Renal cortex interstitium (tissue), 15 donors: Measurements from ENCODE around the gene SH3GL1. TPM values are rescaled to one million over a fixed set of nuclear protein-coding genes. Genes with fewer than 3 reads are reported as not detected.

Experiments
- DNase-seq, 11 donors: peaks; one replicate each; pipeline ENCODE4 v3.0.0-alpha.2; 2013; ENCODE audit warnings: low read depth in 9 of 11, low spot score in 4 of 11; ENCODE audit errors: extremely low read depth in 1 of 11
- long read RNA-seq, 16 experiments: transcript quantifications; one replicate each; lab custom pipeline, GENCODE V29; 2026
- polyA plus RNA-seq, 3 donors: library from polyadenylated mRNA; unstranded; fragments of 120-200 nt; gene quantifications; one replicate each; pipeline ENCODE4 v1.2.1, GENCODE V29; 2013; ENCODE audit not compliant: insufficient read length in 3 of 3

The SH3GL1 gene, protein sequence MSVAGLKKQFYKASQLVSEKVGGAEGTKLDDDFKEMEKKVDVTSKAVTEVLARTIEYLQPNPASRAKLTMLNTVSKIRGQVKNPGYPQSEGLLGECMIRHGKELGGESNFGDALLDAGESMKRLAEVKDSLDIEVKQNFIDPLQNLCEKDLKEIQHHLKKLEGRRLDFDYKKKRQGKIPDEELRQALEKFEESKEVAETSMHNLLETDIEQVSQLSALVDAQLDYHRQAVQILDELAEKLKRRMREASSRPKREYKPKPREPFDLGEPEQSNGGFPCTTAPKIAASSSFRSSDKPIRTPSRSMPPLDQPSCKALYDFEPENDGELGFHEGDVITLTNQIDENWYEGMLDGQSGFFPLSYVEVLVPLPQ
- polyA plus RNA-seq = 10 to 100 TPM; 54.5 to 80.5 (median 73.3) TPM
- long read RNA-seq, donor 1, transcript SH3GL1-201 (10 exons, 2,516 nt) = major isoform, 12 of 12 reads
- long read RNA-seq, donor 1, partial matches to known transcripts = 0 of 12 reads
- long read RNA-seq, donor 1, other reads (novel, unspliced or antisense) = 0 of 12 reads
- long read RNA-seq, donor 2, transcript SH3GL1-201 (10 exons, 2,516 nt) = major isoform, 9 of 29 reads
- long read RNA-seq, donor 2, partial matches to known transcripts = 14 of 29 reads
- long read RNA-seq, donor 2, other reads (novel, unspliced or antisense) = 6 of 29 reads
- long read RNA-seq, donor 3, transcript SH3GL1-201 (10 exons, 2,516 nt) = major isoform, 25 of 25 reads
- long read RNA-seq, donor 3, partial matches to known transcripts = 0 of 25 reads
- long read RNA-seq, donor 3, other reads (novel, unspliced or antisense) = 0 of 25 reads
- long read RNA-seq, donor 4, transcript SH3GL1-201 (10 exons, 2,516 nt) = major isoform, 21 of 21 reads
- long read RNA-seq, donor 4, partial matches to known transcripts = 0 of 21 reads
- long read RNA-seq, donor 4, other reads (novel, unspliced or antisense) = 0 of 21 reads
- long read RNA-seq, donor 5 = 0 reads
- long read RNA-seq, donor 6, transcript SH3GL1-201 (10 exons, 2,516 nt) = major isoform, 18 of 18 reads
- long read RNA-seq, donor 6, partial matches to known transcripts = 0 of 18 reads
- long read RNA-seq, donor 6, other reads (novel, unspliced or antisense) = 0 of 18 reads
- long read RNA-seq, donor 7, transcript SH3GL1-201 (10 exons, 2,516 nt) = major isoform, 13 of 13 reads
- long read RNA-seq, donor 7, partial matches to known transcripts = 0 of 13 reads
- long read RNA-seq, donor 7, other reads (novel, unspliced or antisense) = 0 of 13 reads
- long read RNA-seq, donor 8 = 0 reads
- long read RNA-seq, donor 9, transcript SH3GL1-201 (10 exons, 2,516 nt) = major isoform, 16 of 21 reads
- long read RNA-seq, donor 9, partial matches to known transcripts = 5 of 21 reads
- long read RNA-seq, donor 9, other reads (novel, unspliced or antisense) = 0 of 21 reads
- long read RNA-seq, donor 10, transcript SH3GL1-201 (10 exons, 2,516 nt) = major isoform, 21 of 21 reads
- long read RNA-seq, donor 10, partial matches to known transcripts = 0 of 21 reads
- long read RNA-seq, donor 10, other reads (novel, unspliced or antisense) = 0 of 21 reads
- long read RNA-seq, donor 11, transcript SH3GL1-201 (10 exons, 2,516 nt) = major isoform, 10 of 11 reads
- long read RNA-seq, donor 11, partial matches to known transcripts = 0 of 11 reads
- long read RNA-seq, donor 11, other reads (novel, unspliced or antisense) = 0 of 11 reads
- long read RNA-seq, donor 12, partial matches to known transcripts = 14 of 18 reads
- long read RNA-seq, donor 12, other reads (novel, unspliced or antisense) = 0 of 18 reads
- long read RNA-seq, donor 13 = 0 reads
- long read RNA-seq, donor 14, transcript SH3GL1-201 (10 exons, 2,516 nt) = major isoform, 18 of 24 reads
- long read RNA-seq, donor 14, partial matches to known transcripts = 6 of 24 reads
- long read RNA-seq, donor 14, other reads (novel, unspliced or antisense) = 0 of 24 reads
- long read RNA-seq, donor 15, transcript SH3GL1-201 (10 exons, 2,516 nt) = major isoform, 11 of 11 reads
- long read RNA-seq, donor 15, partial matches to known transcripts = 0 of 11 reads
- long read RNA-seq, donor 15, other reads (novel, unspliced or antisense) = 0 of 11 reads
- long read RNA-seq, donor 16, transcript SH3GL1-201 (10 exons, 2,516 nt) = major isoform, 71 of 292 reads
- long read RNA-seq, donor 16, partial matches to known transcripts = 220 of 292 reads
- long read RNA-seq, donor 16, other reads (novel, unspliced or antisense) = 0 of 292 reads

DNA sequence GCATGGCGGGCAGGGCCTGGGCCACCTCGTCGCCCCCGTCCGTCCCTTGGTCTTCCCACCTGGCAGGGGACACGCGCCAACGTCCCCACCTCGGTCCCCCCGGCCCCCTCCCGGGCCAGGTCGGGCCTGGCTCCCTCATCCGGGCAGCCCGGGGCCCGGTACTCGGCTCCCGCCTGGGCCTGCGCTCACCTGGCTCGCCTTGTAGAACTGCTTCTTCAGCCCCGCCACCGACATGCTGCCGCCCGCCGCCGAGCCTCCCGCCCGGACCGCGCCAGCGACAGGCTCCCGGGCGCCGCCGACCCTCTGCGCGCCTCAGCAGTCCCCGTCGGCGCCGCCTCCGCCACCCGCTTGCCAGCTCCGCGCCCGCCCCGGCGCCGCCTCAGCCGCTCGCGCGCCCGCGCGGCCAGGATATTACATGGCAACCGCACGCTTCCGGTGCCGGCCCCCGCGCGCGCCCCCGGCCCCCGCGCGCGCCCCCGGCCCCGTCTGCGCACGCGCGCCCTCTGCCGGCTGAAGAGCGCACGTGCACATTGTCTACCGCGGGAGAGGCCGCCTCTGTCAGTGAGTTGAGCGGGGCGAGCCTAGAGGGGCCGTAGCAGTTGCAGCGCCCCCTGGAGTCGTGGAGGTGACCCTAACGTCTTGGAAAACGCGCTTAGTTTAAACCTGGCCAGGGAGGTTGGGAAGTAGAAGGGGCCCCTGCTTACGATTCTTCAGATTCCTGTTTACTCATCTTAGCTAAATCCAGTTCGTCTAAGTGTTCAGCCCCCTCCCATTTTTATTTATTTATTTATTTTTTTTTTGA is at the start of gene SH3GL1:
SH3GL1 (minus strand) TSS at position 413 of the 802 bp plus-strand sequence; CDS start at position 234, 179 bp downstream.
- DNase-seq = peak; percentile 72 to 92 (median 87)

GRCh38 chr19:4449639-4450028 is 49.3 kb upstream of the SH3GL1 start:
- DNase-seq = no peak

- DNase-seq = no peak
Measured at GRCh38 chr19:4449022-4449638, 48.8 kb upstream of the SH3GL1 start.

DNA sequence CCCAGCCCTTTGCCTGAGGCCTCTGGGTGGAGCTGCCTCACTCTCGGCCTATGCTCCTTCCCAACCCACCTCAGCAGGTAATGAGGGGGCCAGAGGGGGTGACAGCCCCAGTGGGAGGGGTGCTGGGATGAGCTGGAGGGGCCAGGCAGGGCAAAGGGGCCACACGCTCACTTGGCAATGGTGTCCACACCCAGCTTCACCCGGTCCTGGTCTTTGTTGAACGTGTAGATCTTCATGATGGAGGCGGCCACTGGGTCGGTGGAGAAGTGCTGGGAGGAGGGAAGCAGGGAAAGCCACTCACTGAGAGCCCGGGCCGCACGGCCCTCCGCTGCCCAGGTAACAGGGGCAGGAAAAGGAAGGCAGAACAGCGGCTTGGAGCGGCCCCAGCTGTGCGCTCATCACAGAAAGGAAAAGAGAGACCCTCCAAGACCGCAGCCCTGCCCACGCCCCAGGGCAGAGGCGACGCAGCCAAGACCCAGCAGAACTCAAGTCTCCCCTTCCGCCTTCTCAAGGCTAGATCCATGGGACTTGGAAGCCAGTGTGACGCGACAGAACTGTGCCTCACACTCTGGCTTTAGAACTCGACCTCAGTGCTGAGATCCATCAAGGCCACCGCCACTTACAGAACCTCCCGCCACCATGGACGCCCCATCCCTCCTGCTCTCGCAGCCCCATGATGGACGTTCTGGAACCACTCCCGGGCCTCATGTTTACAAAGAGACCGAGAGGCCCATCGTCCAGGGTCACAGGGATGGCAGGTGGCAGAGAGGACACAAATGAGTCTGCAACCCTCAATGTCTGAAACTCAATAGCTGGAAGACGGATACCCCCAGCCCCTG is 48.0 kb upstream of the SH3GL1 start:
- DNase-seq = no peak

DNA sequence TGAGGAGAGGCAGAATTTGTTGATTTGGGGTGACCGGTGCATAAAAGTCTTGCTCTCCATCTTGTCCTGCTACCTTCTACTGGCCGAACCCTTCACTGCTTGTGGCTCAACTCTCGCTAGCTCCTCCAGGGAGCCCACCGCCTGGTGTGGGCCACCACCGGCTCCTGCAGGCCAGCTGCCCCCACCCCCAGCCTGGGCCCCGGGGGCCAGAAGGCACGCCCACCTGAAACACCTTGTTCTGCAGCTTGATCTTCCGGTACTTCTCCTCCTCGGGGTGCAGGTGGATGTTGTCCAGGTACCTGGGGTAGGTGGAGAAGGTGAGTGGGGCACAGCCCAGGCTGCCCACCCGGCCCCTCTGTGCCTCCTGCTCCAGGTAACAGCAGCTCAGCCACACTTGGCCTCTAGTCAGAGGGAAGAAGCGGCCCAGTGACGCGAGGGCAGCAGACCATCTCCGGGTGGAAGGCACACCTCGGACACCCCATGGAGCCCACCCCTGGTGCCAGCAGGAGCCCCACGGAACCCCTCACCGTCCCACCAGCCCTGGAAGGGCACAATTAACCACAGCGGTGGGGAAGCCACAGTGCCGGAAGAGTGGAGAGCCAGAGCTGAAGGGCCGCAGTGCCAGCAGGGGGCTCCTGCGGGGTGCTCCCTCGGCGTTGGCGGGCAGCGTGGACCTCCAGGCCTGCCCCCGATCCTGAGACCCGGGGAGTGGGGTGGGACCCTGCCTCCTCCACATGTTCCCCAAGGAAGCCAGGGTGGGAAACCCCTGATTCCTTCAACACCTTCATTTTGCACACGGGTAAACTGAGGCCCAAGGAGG is 47.2 kb upstream of the SH3GL1 start:
- no peak for DNase-seq

GRCh38 chr19:4446704-4447200 is 46.4 kb upstream of the SH3GL1 start:
- DNase-seq = no peak

GRCh38 chr19:4445963-4446703 is 45.8 kb upstream of the SH3GL1 start:
- no peak for DNase-seq

DNA sequence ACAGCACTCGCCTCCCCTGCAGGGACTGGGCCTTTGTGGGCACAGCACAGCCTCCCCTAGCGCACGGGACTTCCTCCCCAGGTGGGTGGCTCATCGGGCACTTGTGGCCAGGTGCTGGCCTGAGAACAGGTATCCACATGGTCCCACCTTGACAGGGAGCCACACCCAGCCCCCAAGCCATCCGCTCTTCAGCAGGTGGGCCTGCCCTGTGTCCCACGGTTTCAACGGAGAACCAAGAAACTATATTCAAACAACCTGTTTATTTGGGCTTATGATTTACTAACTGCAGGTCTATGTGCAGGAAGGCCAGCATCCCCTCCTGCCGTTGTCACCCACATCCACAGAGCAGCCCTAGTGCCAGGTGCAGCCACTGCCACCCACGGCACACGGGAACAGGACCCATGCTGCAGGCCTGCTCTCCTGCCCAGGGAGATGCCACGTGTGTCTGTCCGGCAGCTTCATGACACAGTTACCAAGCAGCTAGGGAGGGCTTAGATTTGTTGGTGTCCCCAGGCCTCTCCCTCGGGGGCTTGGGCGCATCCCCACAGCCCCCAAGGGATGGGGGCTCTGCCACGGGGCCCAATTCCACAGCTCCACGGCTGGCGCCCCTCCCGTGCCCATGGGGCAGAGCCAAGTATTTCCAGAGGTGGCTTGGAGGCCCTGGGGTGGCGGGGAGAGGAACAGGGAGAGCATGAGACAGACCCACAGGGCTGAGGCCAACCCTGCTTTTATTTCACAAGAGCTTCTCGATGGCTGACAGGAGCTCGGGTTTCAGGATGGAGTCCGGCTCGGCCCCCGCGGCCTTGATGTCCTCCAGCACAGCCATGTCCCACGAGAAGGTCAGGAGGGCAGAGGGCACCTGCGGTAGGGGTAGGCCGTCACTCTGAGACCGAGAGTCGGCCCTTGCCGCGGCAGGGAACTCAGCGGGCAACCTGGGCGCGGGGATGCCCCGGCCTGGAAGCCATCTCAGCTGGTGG is 44.7 kb upstream of the SH3GL1 start:
- DNase-seq = peak in 1 of 11 donors; percentile 16

DNA sequence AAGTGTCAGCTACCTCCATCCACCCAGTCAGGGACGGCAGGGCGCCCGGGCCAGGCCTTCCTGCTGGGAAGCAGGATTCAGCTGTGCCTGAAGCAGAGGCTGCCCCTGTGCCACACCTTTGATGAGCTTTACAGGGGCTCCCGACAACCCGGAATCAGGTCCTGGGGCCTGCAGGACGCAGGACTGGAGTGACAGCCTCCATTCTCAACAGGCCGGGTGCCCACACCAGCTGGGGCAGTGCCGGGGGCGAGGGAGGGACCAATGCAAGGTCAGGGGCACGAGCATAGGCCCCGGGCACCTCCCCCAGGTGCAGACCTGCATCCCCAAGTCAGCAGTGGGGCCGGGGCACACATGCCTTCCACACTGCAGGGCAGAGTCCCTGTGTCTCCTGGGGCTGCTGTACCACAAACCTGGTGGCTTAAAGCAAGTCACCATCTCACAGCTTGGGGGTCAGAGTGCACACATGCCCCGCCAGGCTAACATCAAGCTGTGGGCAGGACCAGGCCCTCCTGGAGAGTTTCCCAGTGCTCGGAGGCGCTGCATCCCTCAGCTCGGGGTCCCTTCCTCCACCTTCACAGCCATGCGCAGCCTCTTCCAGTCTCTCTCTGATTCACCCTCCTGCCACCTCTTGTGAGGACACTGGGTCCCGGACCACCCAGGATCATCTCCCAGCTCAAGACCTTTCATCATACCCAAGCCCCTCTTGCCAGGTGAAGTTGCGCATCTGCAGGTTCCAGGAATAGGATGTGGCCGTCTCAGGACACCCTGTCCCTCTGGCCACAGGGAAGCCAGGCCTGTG is 43.8 kb upstream of the SH3GL1 start:
- no peak for DNase-seq

GRCh38 chr19:4443188-4443587 is 42.8 kb upstream of the SH3GL1 start:
- DNase-seq = no peak

GRCh38 chr19:4442819-4443146 is 42.4 kb upstream of the SH3GL1 start:
- DNase-seq = no peak
